ENCODE data around the gene SDK1. TPM values are rescaled to one million over a fixed set of nuclear protein-coding genes. Genes with fewer than 3 reads are reported as not detected.

SDK1 gene
- polyA plus RNA-seq, 2 of the 4 experiments (the other 2 are of a cell fraction) = 0.12 to 0.28 TPM

- DNase-seq (ENCODE audit: low read depth in 1 of 2, low spot score in 1 of 2) (no peak), ATAC-seq (no peak), FAIRE-seq (no peak)
- no peak overlapping the region for H3K4me3 ChIP-seq
- ChIA-PET POLR2A (no interaction called here), CTCF (interaction anchor here (0.7 to 1.0 kb wide), 2 partner anchors 16 to 78 kb away, joined by 3 read pairs; no protein-coding TSS in a partner anchor)
- H3K9me3 ChIP-seq = 0 out of 3 replicates have a peak, but pooled peaks cover under 1% of the 10 kb centered on the region
- H3K4me2 ChIP-seq = no peak overlapping the region
- no peaks in the 10 kb centered on the region for H3K4me1 ChIP-seq
- no peak overlapping the region for H3K27ac ChIP-seq
- TF ChIP-seq HMGXB4 (CRISPR knock-in tag; IDR thresholded peaks at IDR 0.05; ENCODE audit: borderline replicate concordance) (no peak), EHMT2 (IDR thresholded peaks at IDR 0.05; ENCODE audit: low read depth) (no peak), KDM1A (IDR thresholded peaks at IDR 0.05; ENCODE audit: low read depth) (no peak), MAZ (IDR thresholded peaks at IDR 0.05; ENCODE audit: borderline replicate concordance, low read depth, low read length) (no peak), RCOR1 (IDR thresholded peaks at IDR 0.05; ENCODE audit: low read depth, low read length) (no peak), KDM5A (IDR thresholded peaks at IDR 0.05) (no peak), RARB (CRISPR knock-in tag; IDR thresholded peaks at IDR 0.05) (no peak), RNF2 (IDR thresholded peaks at IDR 0.05; ENCODE audit: borderline replicate concordance, low read depth) (no peak), FOSB (CRISPR knock-in tag; IDR thresholded peaks at IDR 0.05) (no peak), RFX5 (IDR thresholded peaks at IDR 0.05) (no peak), JUN (IDR thresholded peaks at IDR 0.05) (no peak), E2F6 (IDR thresholded peaks at IDR 0.05; ENCODE audit: borderline replicate concordance, low read depth) (no peak), TFCP2L1 (CRISPR knock-in tag; IDR thresholded peaks at IDR 0.05) (no peak), FOXS1 (CRISPR knock-in tag; IDR thresholded peaks at IDR 0.05) (no peak), CBX2 (IDR thresholded peaks at IDR 0.05; ENCODE audit: borderline replicate concordance, low read depth) (no peak), NFE2L2 (conservative IDR thresholded peaks at IDR 0.05; ENCODE audit: low read length) (no peak), ZSCAN20 (CRISPR knock-in tag; IDR thresholded peaks at IDR 0.05) (no peak)
- TF ChIP-seq, protein P1, sequence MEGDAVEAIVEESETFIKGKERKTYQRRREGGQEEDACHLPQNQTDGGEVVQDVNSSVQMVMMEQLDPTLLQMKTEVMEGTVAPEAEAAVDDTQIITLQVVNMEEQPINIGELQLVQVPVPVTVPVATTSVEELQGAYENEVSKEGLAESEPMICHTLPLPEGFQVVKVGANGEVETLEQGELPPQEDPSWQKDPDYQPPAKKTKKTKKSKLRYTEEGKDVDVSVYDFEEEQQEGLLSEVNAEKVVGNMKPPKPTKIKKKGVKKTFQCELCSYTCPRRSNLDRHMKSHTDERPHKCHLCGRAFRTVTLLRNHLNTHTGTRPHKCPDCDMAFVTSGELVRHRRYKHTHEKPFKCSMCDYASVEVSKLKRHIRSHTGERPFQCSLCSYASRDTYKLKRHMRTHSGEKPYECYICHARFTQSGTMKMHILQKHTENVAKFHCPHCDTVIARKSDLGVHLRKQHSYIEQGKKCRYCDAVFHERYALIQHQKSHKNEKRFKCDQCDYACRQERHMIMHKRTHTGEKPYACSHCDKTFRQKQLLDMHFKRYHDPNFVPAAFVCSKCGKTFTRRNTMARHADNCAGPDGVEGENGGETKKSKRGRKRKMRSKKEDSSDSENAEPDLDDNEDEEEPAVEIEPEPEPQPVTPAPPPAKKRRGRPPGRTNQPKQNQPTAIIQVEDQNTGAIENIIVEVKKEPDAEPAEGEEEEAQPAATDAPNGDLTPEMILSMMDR (IDR thresholded peaks at IDR 0.05) = no peak
- TF ChIP-seq, protein P2, sequence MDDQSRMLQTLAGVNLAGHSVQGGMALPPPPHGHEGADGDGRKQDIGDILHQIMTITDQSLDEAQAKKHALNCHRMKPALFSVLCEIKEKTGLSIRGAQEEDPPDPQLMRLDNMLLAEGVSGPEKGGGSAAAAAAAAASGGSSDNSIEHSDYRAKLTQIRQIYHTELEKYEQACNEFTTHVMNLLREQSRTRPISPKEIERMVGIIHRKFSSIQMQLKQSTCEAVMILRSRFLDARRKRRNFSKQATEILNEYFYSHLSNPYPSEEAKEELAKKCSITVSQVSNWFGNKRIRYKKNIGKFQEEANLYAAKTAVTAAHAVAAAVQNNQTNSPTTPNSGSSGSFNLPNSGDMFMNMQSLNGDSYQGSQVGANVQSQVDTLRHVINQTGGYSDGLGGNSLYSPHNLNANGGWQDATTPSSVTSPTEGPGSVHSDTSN (IDR thresholded peaks at IDR 0.05) = no peak
- 43% methylated on average over 26 of the region's 26 CpGs for WGBS (ENCODE audit: missing lambda C conversion rate)
These were observed 579.4 kb downstream of the SDK1 start for GRCh38 chr7:3880228-3880987.

DNA sequence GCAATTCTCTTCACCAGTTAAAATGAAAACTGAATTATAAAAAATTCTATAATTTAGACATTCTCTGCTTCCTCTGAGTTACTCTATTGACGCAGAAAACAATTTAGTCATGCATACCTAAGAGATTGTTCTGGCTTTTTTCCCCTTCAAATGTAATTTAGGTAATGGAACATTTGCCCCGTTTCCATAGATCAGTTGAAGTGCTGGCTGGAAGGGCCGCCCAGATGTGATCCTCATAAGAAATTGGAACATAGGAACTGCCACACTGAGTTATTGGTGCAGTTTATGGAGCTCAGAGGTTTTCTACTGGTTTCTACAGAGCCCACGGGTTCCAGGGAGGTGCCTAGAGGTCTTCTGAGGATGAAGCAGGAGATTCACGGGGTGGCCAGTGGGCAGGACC, 581.7 kb downstream of the SDK1 start:
- no peaks in the 10 kb centered on the region for H3K4me1 ChIP-seq
- TF ChIP-seq, protein P3, sequence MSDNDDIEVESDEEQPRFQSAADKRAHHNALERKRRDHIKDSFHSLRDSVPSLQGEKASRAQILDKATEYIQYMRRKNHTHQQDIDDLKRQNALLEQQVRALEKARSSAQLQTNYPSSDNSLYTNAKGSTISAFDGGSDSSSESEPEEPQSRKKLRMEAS (IDR thresholded peaks at IDR 0.05) = no peak
- no peak for TF ChIP-seq TP53 (CRISPR knock-in tag; IDR thresholded peaks at IDR 0.05)
- no peak for TF ChIP-seq FOXS1 (CRISPR knock-in tag; IDR thresholded peaks at IDR 0.05)
- TF ChIP-seq EHF (CRISPR knock-in tag; IDR thresholded peaks at IDR 0.05) = no peak
- TF ChIP-seq FOSL2 (IDR thresholded peaks at IDR 0.05) = no peak
- TF ChIP-seq FOSL2 (CRISPR knock-in tag; IDR thresholded peaks at IDR 0.05) = no peak
- TF ChIP-seq ESRRA (IDR thresholded peaks at IDR 0.05; ENCODE audit: borderline replicate concordance, low read length) = no peak
- TF ChIP-seq POLR2A (IDR thresholded peaks at IDR 0.05; ENCODE audit: low read length) = no peak
- no peak for TF ChIP-seq ELK1 (IDR thresholded peaks at IDR 0.05; ENCODE audit: low read depth, low read length)
- no peak for TF ChIP-seq HEYL (CRISPR knock-in tag; IDR thresholded peaks at IDR 0.05)
- no peak for TF ChIP-seq RFX5 (IDR thresholded peaks at IDR 0.05)
- TF ChIP-seq BCL3 (IDR thresholded peaks at IDR 0.05) = no peak
- TF ChIP-seq CEBPB (IDR thresholded peaks at IDR 0.05) = no peak
- no peak overlapping the region for H3K4me2 ChIP-seq
- no peak overlapping the region for H3K27ac ChIP-seq
- H3K4me3 ChIP-seq = no peak overlapping the region
- POLR2A ChIA-PET = no interaction called here
- no peaks in the 10 kb centered on the region for H3K9me3 ChIP-seq
- WGBS (ENCODE audit: missing lambda C conversion rate) = 17% methylated on average over 5 of the region's 5 CpGs
- no peak for ATAC-seq
- CTCF ChIA-PET = no interaction called here
- DNase-seq (ENCODE audit: low read depth in 1 of 2, low spot score in 1 of 2) = no peak
- FAIRE-seq = no peak

All from A549 (cell line).